Astrocyte (in vitro differentiated cells and primary cell): Measurements from ENCODE around the gene SCT. TPM values are rescaled to one million over a fixed set of nuclear protein-coding genes. Genes with fewer than 3 reads are reported as not detected.

Experiments
- DNase-seq: peaks from one replicate; pipeline ENCODE4 v3.0.0-alpha.2; 2010; ENCODE audit warnings: low read depth
- FAIRE-seq: peaks from 2 replicates; lab custom pipeline; 2011; peaks lifted over from hg19 to GRCh38; lab: Jason Lieb, UNC
- H2AFZ ChIP-seq: 2 replicates; pipeline ENCODE4 v1.6.0; 2012; ENCODE audit warnings: low read depth, low read length, inconsistent platforms
- H3K27ac ChIP-seq: 2 replicates; pipeline ENCODE4 v1.5.1; 2011; ENCODE audit warnings: low read depth, low read length, inconsistent platforms
- H3K27me3 ChIP-seq: 2 replicates; pipeline ENCODE4 v1.6.0; 2011; ENCODE audit warnings: low read length, inconsistent platforms; ENCODE audit not compliant: insufficient read depth
- H3K36me3 ChIP-seq: 2 replicates; pipeline ENCODE4 v1.5.1; 2011; ENCODE audit warnings: low read length, inconsistent platforms; ENCODE audit not compliant: insufficient read depth
- H3K4me1 ChIP-seq: 2 replicates; pipeline ENCODE4 v1.5.1; 2011; ENCODE audit warnings: low read length, inconsistent platforms; ENCODE audit not compliant: insufficient read depth
- H3K4me2 ChIP-seq: 2 replicates; pipeline ENCODE4 v1.6.0; 2012; ENCODE audit warnings: low read length, inconsistent platforms
- H3K4me3 ChIP-seq: 2 replicates; pipeline ENCODE4 v1.5.1; 2011; ENCODE audit warnings: low read depth, mild to moderate bottlenecking, low read length, inconsistent platforms; ENCODE audit not compliant: insufficient read depth
- H3K79me2 ChIP-seq: 2 replicates; pipeline ENCODE4 v1.6.0; 2012; ENCODE audit warnings: mild to moderate bottlenecking, low read length, inconsistent platforms; ENCODE audit not compliant: insufficient read depth
- H3K9ac ChIP-seq: 2 replicates; pipeline ENCODE4 v1.6.0; 2012; ENCODE audit warnings: mild to moderate bottlenecking, low read length, inconsistent platforms
- H3K9me3 ChIP-seq: 2 replicates; pipeline ENCODE4 v1.5.1; 2012; ENCODE audit warnings: low read depth, mild to moderate bottlenecking, low read length, inconsistent platforms; ENCODE audit not compliant: insufficient read depth
- H4K20me1 ChIP-seq: 2 replicates; pipeline ENCODE4 v1.6.0; 2012; ENCODE audit warnings: low read length, inconsistent platforms; ENCODE audit not compliant: insufficient read depth
- H3K27ac Mint-ChIP-seq: one replicate; pipeline ENCODE4 v1.8.0; 2021; ENCODE audit warnings: mild to moderate bottlenecking, mixed read lengths; ENCODE audit not compliant: unreplicated experiment
- H3K27me3 Mint-ChIP-seq: one replicate; pipeline ENCODE4 v1.8.0; 2021; ENCODE audit warnings: low read depth, mixed read lengths; ENCODE audit not compliant: unreplicated experiment
- H3K36me3 Mint-ChIP-seq: one replicate; pipeline ENCODE4 v1.8.0; 2021; ENCODE audit warnings: low read depth, mixed read lengths; ENCODE audit not compliant: unreplicated experiment
- H3K4me1 Mint-ChIP-seq: one replicate; pipeline ENCODE4 v1.8.0; 2021; ENCODE audit warnings: low read depth, mixed read lengths; ENCODE audit not compliant: unreplicated experiment
- H3K4me3 Mint-ChIP-seq: one replicate; pipeline ENCODE4 v1.8.0; 2021; ENCODE audit warnings: mild to moderate bottlenecking, moderate library complexity, mixed read lengths; ENCODE audit not compliant: unreplicated experiment
- H3K9me3 Mint-ChIP-seq: one replicate; pipeline ENCODE4 v1.8.0; 2021; ENCODE audit warnings: mild to moderate bottlenecking, mixed read lengths; ENCODE audit not compliant: unreplicated experiment
- EZH2 ChIP-seq: IDR thresholded peaks from 2 replicates; pipeline ENCODE4 v1.6.1; 2012; ENCODE audit warnings: mild to moderate bottlenecking, low read length, inconsistent platforms; ENCODE audit not compliant: insufficient read depth
- total RNA-seq: library from RNA; stranded (reverse); gene quantifications from 2 replicates; pipeline ENCODE4 v1.2.1, GENCODE V29; 2021
- TF ChIP-seq, protein P1 (sequence below): IDR thresholded peaks from 2 replicates; pipeline ENCODE4 v1.5.1; 2011; ENCODE audit warnings: low read depth, mild to moderate bottlenecking, inconsistent platforms, low read length, moderate library complexity; ENCODE audit not compliant: insufficient read depth

The SCT gene
- total RNA-seq, 1 donor from 2014 or later: 2.0 TPM

DNA sequence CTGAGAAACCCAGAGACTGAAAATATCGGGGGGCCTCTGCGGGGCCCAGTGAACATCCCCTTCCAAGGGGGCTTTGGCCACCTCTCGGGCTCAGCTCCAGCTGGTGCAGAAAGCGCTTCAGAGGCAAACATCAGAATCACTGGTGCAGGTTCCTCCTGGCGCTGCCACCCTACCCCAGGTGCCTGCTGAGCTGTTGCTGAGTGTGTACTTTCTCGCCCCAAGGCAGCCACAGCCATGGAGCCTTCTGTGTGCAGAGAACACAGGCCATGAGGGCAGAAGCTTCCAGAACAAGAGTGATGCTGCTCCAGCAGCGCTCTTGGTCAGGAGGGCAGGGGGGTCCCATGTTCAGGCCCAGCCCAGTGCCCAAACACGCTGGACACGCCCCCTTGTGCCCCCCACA, 16.4 kb upstream of the SCT start:
- Histone ChIP-seq H3K36me3 (no peaks in the 10 kb centered on the region), H3K9me3 (no peaks in the 10 kb centered on the region), H3K4me3 (no peak overlapping the region), H3K9ac (no peak overlapping the region), H3K27ac (no peak overlapping the region), H3K79me2 (no peaks in the 10 kb centered on the region), H3K27me3 (peaks cover 2% of the 10 kb centered on the region), H4K20me1 (peaks cover 24% of the 10 kb centered on the region), H3K4me1 (peaks cover 8% of the 10 kb centered on the region), H2AFZ (no peak overlapping the region), H3K4me2 (no peak overlapping the region)
- no peaks in the 10 kb centered on the region for H3K9me3 Mint-ChIP-seq
- no peak overlapping the region for H3K27ac Mint-ChIP-seq
- peaks cover 7% of the 10 kb centered on the region for H3K36me3 Mint-ChIP-seq
- FAIRE-seq: no peak
- no peak overlapping the region for H3K4me3 Mint-ChIP-seq
- H3K27me3 Mint-ChIP-seq: no peaks in the 10 kb centered on the region
- no peak for DNase-seq
- TF ChIP-seq, protein P1, sequence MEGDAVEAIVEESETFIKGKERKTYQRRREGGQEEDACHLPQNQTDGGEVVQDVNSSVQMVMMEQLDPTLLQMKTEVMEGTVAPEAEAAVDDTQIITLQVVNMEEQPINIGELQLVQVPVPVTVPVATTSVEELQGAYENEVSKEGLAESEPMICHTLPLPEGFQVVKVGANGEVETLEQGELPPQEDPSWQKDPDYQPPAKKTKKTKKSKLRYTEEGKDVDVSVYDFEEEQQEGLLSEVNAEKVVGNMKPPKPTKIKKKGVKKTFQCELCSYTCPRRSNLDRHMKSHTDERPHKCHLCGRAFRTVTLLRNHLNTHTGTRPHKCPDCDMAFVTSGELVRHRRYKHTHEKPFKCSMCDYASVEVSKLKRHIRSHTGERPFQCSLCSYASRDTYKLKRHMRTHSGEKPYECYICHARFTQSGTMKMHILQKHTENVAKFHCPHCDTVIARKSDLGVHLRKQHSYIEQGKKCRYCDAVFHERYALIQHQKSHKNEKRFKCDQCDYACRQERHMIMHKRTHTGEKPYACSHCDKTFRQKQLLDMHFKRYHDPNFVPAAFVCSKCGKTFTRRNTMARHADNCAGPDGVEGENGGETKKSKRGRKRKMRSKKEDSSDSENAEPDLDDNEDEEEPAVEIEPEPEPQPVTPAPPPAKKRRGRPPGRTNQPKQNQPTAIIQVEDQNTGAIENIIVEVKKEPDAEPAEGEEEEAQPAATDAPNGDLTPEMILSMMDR: no peak
- no peak for TF ChIP-seq EZH2
- peaks cover 6% of the 10 kb centered on the region for H3K4me1 Mint-ChIP-seq

GRCh38 chr11:641806-642370, 14.9 kb upstream of the SCT start:
- H3K9me3 Mint-ChIP-seq: no peaks in the 10 kb centered on the region
- Histone ChIP-seq H3K9me3 (no peaks in the 10 kb centered on the region), H2AFZ (no peak overlapping the region), H3K4me3 (no peak overlapping the region), H3K27me3 (peaks cover 12% of the 10 kb centered on the region), H3K79me2 (no peaks in the 10 kb centered on the region), H3K27ac (no peak overlapping the region), H3K4me1 (peaks cover 11% of the 10 kb centered on the region), H3K9ac (no peak overlapping the region), H4K20me1 (peaks cover 35% of the 10 kb centered on the region), H3K4me2 (no peak overlapping the region), H3K36me3 (no peaks in the 10 kb centered on the region)
- peaks cover 6% of the 10 kb centered on the region for H3K4me1 Mint-ChIP-seq
- no peak for DNase-seq
- peaks cover 2% of the 10 kb centered on the region for H3K27me3 Mint-ChIP-seq
- no peak overlapping the region for H3K27ac Mint-ChIP-seq
- H3K36me3 Mint-ChIP-seq: peaks cover 4% of the 10 kb centered on the region
- TF ChIP-seq, protein P1: no peak
- TF ChIP-seq EZH2: no peak
- no peak overlapping the region for H3K4me3 Mint-ChIP-seq
- no peak for FAIRE-seq

DNA sequence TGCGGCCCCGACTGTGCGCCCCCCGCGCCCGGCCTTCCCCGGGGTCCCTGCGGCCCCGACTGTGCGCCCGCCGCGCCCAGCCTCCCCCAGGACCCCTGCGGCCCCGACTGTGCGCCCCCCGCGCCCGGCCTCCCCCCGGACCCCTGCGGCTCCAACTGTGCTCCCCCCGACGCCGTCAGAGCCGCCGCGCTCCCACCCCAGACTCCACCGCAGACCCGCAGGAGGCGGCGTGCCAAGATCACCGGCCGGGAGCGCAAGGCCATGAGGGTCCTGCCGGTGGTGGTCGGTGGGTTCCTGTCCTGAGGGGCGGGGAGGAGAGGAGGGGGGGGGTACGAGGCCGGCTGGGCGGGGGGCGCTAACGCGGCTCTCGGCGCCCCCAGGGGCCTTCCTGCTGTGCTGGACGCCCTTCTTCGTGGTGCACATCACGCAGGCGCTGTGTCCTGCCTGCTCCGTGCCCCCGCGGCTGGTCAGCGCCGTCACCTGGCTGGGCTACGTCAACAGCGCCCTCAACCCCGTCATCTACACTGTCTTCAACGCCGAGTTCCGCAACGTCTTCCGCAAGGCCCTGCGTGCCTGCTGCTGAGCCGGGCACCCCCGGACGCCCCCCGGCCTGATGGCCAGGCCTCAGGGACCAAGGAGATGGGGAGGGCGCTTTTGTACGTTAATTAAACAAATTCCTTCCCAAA, 13.2 kb upstream of the SCT start:
- Histone ChIP-seq H3K27me3 (peaks cover 14% of the 10 kb centered on the region), H3K9me3 (no peaks in the 10 kb centered on the region), H2AFZ (no peak overlapping the region), H3K79me2 (no peaks in the 10 kb centered on the region), H4K20me1 (peaks cover 44% of the 10 kb centered on the region), H3K36me3 (no peaks in the 10 kb centered on the region), H3K9ac (no peak overlapping the region), H3K4me1 (peaks cover 11% of the 10 kb centered on the region), H3K27ac (no peak overlapping the region), H3K4me2 (no peak overlapping the region), H3K4me3 (no peak overlapping the region)
- H3K4me1 Mint-ChIP-seq: peaks cover 6% of the 10 kb centered on the region
- DNase-seq (no peak), FAIRE-seq (no peak)
- H3K27ac Mint-ChIP-seq: peak overlapping the region; percentile 66
- TF ChIP-seq, protein P1: no peak
- TF ChIP-seq EZH2: no peak
- H3K27me3 Mint-ChIP-seq: peaks cover 2% of the 10 kb centered on the region
- H3K9me3 Mint-ChIP-seq: no peaks in the 10 kb centered on the region
- no peak overlapping the region for H3K4me3 Mint-ChIP-seq
- peaks cover 4% of the 10 kb centered on the region for H3K36me3 Mint-ChIP-seq
